Astrocyte (in vitro differentiated cells and primary cell): ENCODE results near the gene SEMA3B.

Experiments used
- CTCF ChIP-seq: IDR thresholded peaks from 2 replicates; pipeline ENCODE4 v1.5.1; 2011; ENCODE audit warnings: low read depth, mild to moderate bottlenecking, inconsistent platforms, low read length, moderate library complexity; ENCODE audit not compliant: insufficient read depth
- EZH2 ChIP-seq: IDR thresholded peaks from 2 replicates; pipeline ENCODE4 v1.6.1; 2012; ENCODE audit warnings: mild to moderate bottlenecking, low read length, inconsistent platforms; ENCODE audit not compliant: insufficient read depth

GRCh38 chr3:50270422-50271224 is 1.7 kb downstream of the SEMA3B start:
- TF ChIP-seq CTCF (no peak), EZH2 (no peak)
